Lower lobe of right lung (tissue), 2 donors: ENCODE results near the gene ERGIC3. TPM values are rescaled to one million over a fixed set of nuclear protein-coding genes. Genes with fewer than 3 reads are reported as not detected.

Experiments used
- ATAC-seq, 2 donors: fragments of 200-7000 bp; cut with Tn5 transposase; one replicate each; pipeline ENCODE4 v1.9.1; 2020 to 2022; ENCODE audit warnings: mild to moderate bottlenecking in 2 of 2, moderate library complexity in 2 of 2
- DNase-seq: peaks from one replicate; pipeline ENCODE4 v3.0.0-alpha.2; 2020
- H3K27ac ChIP-seq: fragments of 200-600 bp; one replicate; pipeline ENCODE4 v1.8.0; 2022
- H3K27me3 ChIP-seq: fragments of 200-600 bp; one replicate; pipeline ENCODE4 v1.8.0; 2022; ENCODE audit warnings: low read depth
- H3K36me3 ChIP-seq: fragments of 200-600 bp; one replicate; pipeline ENCODE4 v1.8.0; 2022; ENCODE audit warnings: mild to moderate bottlenecking
- H3K4me1 ChIP-seq: fragments of 200-600 bp; one replicate; pipeline ENCODE4 v1.8.0; 2022
- H3K4me3 ChIP-seq: fragments of 200-600 bp; one replicate; pipeline ENCODE4 v1.8.0; 2022; ENCODE audit warnings: mild to moderate bottlenecking
- H3K9me3 ChIP-seq: fragments of 200-600 bp; one replicate; pipeline ENCODE4 v1.8.0; 2022
- CTCF ChIP-seq: fragments of 200-600 bp; IDR thresholded peaks from one replicate; pipeline ENCODE4 v1.8.0; 2022; ENCODE audit warnings: antibody characterized with exemption, mild to moderate bottlenecking
- intact Hi-C: fragments of 100-400 bp; cut with DNase I; formaldehyde crosslinking; loops from one replicate; pipeline ENCODE4 v1.11.0; 2022
- total RNA-seq: library from RNA; stranded (reverse); fragmentation: NEBNext Ultra II Directional; extraction: Animal tissue kit (Norgen Biotek cat#: 25700); gene quantifications from one replicate; pipeline ENCODE4 v1.2.1, GENCODE V29; 2021
- donor health status: DM: no; HTN: yes; CAD: no; lungs with severe emphysema.

Gene ERGIC3
- total RNA-seq, 1 donor from 2014 or later = 189 TPM

GRCh38 chr20:35506179-35506578 is 35.7 kb upstream of the ERGIC3 start:
- Histone ChIP-seq H3K4me3 (no peak overlapping the region), H3K27me3 (no peaks in the 10 kb centered on the region), H3K36me3 (peaks cover 96% of the 10 kb centered on the region), H3K4me1 (no peaks in the 10 kb centered on the region), H3K9me3 (no peaks in the 10 kb centered on the region), H3K27ac (no peak overlapping the region)
- ATAC-seq (no peak), DNase-seq (no peak)
- intact Hi-C loops = no loop called here
- no peak for TF ChIP-seq CTCF

- no peak overlapping the region for H3K27ac ChIP-seq
- DNase-seq (no peak), ATAC-seq (no peak)
- no peaks in the 10 kb centered on the region for H3K9me3 ChIP-seq
- no peaks in the 10 kb centered on the region for H3K4me1 ChIP-seq
- no peak overlapping the region for H3K4me3 ChIP-seq
- no peak for TF ChIP-seq CTCF
- peaks cover 98% of the 10 kb centered on the region for H3K36me3 ChIP-seq
- H3K27me3 ChIP-seq = no peaks in the 10 kb centered on the region
- intact Hi-C loops = no loop called here
Observed at GRCh38 chr20:35506872-35507638, 34.8 kb upstream of the ERGIC3 start.

GRCh38 chr20:35508493-35509218 is 33.2 kb upstream of the ERGIC3 start:
- H3K27me3 ChIP-seq = no peaks in the 10 kb centered on the region
- ATAC-seq (no peak), DNase-seq (no peak)
- no peak overlapping the region for H3K4me3 ChIP-seq
- no peak for TF ChIP-seq CTCF
- peaks cover 95% of the 10 kb centered on the region for H3K36me3 ChIP-seq
- intact Hi-C loops = no loop called here
- no peak overlapping the region for H3K27ac ChIP-seq
- no peaks in the 10 kb centered on the region for H3K9me3 ChIP-seq
- no peaks in the 10 kb centered on the region for H3K4me1 ChIP-seq

DNA sequence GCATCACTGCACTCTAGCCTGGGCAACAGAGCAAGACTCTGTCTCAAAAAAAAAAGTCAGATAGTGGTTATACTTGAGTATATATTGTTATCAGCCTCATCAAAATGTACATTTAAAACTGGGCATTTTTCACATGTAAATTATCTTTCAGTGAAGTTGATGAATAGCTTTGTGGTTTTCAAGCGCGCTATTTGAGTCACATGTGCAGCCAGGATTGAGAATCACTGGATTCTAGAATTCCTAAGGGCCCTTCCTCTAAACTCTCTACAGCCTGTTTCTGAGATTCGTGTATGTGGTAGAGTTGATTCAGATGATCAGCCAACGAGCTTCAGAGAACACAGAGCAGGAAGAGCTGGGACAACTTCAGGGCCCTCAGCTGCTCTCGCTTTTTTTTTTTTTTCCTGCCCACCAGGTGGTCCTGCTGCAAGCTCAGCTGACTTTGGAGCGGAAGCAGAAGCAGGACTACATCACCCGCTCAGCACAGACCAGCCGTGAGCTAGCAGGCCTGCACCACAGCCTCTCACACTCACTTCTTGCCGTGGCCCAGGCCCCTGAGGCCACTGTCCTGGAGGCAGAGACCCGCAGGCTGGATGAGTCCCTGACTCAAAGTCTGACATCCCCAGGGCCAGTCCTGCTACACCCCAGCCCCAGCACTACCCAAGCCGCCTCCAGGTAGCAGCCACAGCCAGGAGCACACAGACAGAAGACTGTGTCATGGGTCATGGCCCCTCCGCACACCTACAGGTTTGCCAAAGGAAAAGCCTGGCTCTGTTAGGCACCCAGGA is 30.7 kb upstream of the ERGIC3 start:
- intact Hi-C loops = no loop called here
- Histone ChIP-seq H3K9me3 (no peaks in the 10 kb centered on the region), H3K27me3 (no peaks in the 10 kb centered on the region), H3K4me1 (no peaks in the 10 kb centered on the region), H3K36me3 (peaks cover 85% of the 10 kb centered on the region), H3K4me3 (no peak overlapping the region), H3K27ac (no peak overlapping the region)
- no peak for TF ChIP-seq CTCF
- ATAC-seq (no peak), DNase-seq (no peak)

DNA sequence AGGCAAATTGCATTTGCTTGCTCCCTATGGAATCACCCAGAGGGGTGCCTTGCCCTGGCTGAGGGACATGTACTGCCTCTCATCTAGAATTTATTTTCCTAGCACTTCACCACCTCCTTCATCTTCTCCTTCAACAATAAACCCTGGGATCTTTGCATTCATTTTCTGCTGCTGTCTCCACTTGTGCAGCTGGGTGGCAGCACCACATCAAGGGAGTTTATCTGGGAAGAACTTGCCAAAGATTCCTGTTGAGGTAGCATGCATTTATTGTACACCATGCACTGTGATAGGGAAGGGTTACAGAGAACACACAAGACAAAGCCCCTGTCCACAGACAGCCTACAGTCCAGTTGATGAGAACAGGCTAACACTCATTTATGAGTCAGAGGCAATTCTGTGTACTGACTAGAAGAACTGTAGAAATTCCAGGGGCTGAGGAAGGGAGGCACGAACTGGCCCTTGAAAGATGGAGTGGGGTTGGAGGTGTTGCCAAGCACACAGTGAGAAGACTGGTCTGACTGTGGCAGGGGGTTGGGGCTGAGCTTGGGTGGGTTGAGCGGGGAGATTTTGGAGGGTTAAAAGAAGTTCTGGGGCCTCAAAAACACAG is 30.0 kb upstream of the ERGIC3 start:
- Histone ChIP-seq H3K27ac (no peak overlapping the region), H3K36me3 (peaks cover 77% of the 10 kb centered on the region), H3K9me3 (no peaks in the 10 kb centered on the region), H3K4me3 (no peak overlapping the region), H3K4me1 (no peaks in the 10 kb centered on the region), H3K27me3 (no peaks in the 10 kb centered on the region)
- TF ChIP-seq CTCF = peak; percentile 49
- intact Hi-C loops = no loop called here
- DNase-seq = no peak
- peak in 1 of 2 donors; percentile 20 for ATAC-seq
